H54 (cell line): ENCODE results near the gene TNRC18.

Experiments
- DNase-seq: peaks from one replicate; pipeline ENCODE4 v3.0.0; 2011; ENCODE audit warnings: low spot score, mixed read lengths; ENCODE audit not compliant: insufficient read length
- FAIRE-seq: peaks from 3 replicates; lab custom pipeline; 2011; peaks lifted over from hg19 to GRCh38; lab: Jason Lieb, UNC
- POLR2A ChIP-seq: IDR thresholded peaks from 2 replicates; pipeline ENCODE4 v1.6.1; 2011; ENCODE audit warnings: low read depth, mild to moderate bottlenecking, low read length

Gene TNRC18

DNA sequence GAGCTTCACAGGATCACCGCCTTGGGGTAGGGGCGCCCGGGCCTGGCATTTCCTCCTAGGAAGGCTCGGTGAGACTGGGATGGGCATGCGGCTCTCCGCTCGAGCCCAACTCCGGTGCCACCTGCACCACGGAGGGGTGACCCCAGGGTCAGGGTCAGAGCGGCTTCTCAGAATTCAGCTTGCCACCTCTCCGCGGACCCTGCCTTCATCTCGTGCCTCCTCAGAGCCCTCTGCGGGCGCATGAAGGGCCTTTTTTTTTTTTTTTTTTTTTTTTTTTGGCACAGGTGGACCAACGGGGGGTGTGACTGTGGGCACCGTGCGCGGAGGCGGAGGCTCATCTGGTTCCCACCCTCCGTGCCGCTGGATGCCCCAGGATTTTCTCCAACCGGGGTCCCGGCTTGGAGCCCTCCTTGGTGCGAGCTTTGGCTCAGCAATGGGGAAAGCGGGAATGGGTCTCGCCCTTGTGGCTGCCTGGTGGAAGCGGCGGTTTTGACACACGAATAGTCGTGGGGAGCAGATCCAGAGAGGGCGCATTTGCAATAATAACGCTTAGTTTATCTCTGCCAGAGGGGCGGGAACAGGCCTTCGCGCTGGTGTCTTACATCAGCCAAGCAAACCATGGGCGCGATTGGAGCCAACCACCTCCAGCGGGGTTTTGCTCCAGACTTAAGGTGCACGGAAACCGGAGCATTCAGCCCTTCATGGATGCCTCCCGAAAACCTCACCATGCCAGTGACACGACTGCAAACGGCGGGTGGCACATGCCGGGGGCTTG is 5.0 kb upstream of the TNRC18 start:
- FAIRE-seq (no peak), DNase-seq (no peak)
- no peak for TF ChIP-seq POLR2A

GRCh38 chr7:5426226-5426475 is 2.5 kb upstream of the TNRC18 start:
- FAIRE-seq (no peak), DNase-seq (no peak)
- TF ChIP-seq POLR2A, result no peak

- FAIRE-seq (no peak), DNase-seq (peak; percentile 89)
- peak; percentile 60 for TF ChIP-seq POLR2A
Observed at GRCh38 chr7:5425507-5426225, 2.0 kb upstream of the TNRC18 start.

DNA sequence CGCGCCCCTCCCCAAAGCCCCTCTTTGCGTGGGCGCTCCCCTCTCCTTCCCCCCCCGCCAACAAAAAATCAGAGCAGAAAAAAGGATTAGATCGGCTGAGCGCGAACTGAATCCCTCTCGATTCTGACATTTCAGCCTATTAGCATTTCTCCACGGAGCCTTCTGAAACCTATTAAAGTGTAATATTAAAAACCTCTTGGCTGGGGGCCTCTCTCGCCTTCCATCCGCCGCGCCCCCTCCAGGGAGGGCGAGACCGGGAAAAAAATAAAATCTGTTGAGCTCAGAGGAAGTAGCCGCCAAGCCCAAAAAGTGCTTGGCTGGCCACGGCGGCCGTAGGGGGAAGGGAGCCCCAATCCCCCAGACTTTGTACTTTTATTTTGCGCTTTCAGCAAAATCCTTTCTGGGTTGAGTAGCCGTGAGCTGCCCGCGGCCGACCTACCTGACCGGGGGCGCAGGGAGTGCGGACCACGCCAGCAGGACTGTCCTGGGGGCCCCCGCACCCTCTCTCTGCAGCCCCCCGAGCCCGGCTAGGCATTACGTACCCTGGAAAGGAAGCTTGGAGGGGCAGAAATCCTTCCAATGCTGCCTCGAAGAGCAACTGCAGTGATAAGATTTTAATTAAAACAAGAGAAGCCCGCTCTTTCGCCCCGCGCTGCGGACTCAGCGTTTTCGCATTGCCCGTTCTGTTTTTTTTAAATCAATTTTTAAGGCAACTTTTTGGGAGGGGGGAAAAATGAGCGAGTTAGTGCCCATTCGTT is 1.3 kb upstream of the TNRC18 start:
- FAIRE-seq (no peak), DNase-seq (no peak)
- TF ChIP-seq POLR2A, result 0 out of 2 replicates have a peak, but pooled peaks have one; percentile 21

GRCh38 chr7:5423976-5424748 is 528 bp upstream of the TNRC18 start:
- DNase-seq (peak; percentile 96), FAIRE-seq (no peak)
- peak; percentile 63 for TF ChIP-seq POLR2A

DNA sequence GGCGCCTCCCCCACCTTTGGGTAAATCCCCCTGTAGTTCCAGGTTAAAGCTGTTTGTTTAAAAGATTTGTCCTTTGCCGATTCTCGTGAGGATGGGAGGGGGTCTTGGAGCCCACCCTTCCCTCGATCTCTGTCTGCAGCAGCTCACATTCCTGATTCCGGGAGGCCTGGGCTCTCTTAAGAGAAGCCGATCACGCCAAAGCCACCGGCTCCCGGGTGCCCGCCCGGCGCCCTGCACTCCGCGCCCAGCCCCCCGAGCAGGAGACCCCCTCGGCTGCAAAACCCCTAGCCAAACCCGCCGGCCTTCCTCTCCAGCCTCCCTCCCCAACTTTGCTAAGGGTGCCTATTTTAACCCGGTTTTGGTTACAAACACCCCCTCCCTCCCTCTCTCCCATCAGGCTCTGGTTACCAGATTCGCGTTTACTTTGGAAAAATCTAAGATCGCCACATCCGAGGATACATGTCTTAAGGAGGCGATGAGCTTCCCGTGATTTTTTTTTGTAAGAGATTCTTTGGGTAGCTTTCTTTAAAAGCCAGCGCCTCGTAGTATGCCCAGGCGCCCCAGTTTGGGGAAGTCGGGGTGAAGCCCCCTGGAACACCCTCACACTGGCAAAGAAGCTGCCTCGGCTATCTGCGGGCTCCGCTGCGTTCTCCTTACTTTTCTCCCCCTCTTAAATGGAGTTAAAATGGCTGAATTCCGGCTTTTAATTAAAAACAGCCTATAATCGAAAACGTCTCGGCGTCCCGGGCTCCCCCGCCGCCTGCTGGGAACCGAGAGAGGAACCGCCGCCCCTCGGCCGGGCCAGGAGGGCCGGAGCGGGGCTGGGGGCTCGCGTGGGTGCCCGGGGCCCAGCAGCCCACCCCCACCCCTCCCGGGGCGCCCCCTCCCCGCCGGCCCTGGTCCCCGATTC is 983 bp downstream of the TNRC18 start:
- DNase-seq (no peak), FAIRE-seq (no peak)
- TF ChIP-seq POLR2A, result no peak

GRCh38 chr7:5421714-5422395 is 1.8 kb downstream of the TNRC18 start:
- FAIRE-seq (no peak), DNase-seq (no peak)
- TF ChIP-seq POLR2A, result no peak

- no peak for TF ChIP-seq POLR2A
- no peak for FAIRE-seq
- DNase-seq, result no peak
Observed at GRCh38 chr7:5420881-5421713, 2.5 kb downstream of the TNRC18 start.

- FAIRE-seq (no peak), DNase-seq (no peak)
- no peak for TF ChIP-seq POLR2A
Observed at GRCh38 chr7:5420067-5420880, 3.4 kb downstream of the TNRC18 start.

DNA sequence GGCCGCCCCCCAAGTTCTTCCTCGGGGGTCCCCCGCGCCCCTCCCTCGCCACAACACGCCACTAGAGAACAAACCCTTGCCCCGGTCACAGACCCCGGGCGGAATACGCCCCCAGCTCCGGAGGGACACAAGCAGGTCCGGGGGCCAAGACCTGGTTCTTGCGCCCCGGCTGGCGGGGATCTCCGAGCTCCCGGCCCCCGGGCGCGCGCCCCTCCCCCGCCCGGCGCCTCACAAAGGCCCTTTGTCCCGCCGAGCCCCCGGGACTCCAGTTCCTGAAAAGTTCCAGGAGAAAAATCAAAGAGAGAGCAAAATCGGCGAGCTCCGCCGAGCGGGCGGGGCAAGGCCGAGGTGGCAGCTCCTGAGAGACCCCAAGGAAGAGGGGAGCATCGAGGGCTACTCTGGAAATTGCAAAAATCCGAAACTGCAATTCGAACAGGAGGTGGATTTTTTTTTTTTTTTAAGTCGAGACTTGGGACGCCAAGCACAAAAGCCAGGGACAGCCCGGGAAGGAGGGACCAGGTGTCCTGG is 4.0 kb downstream of the TNRC18 start:
- TF ChIP-seq POLR2A, result no peak
- FAIRE-seq (no peak), DNase-seq (no peak)

DNA sequence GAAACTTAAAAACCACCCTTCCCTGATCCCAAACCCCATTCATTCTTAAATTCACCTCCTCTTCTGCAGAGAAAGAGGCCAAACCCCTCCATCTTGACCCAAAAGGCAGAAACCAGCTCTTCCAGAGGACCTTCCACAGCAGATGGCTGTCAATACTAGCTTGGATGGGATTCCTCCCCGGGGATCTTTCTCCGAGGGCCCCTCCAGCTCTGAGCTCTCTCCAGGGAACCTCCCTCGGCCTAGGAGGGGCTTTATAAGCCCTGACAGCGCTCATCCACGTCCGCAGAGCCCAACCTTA is 5.4 kb downstream of the TNRC18 start:
- FAIRE-seq (no peak), DNase-seq (no peak)
- no peak for TF ChIP-seq POLR2A
